Dermis microvascular lymphatic vessel endothelial cell (primary cell): ENCODE results near the gene DEPDC5. TPM values are rescaled to one million over a fixed set of nuclear protein-coding genes. Genes with fewer than 3 reads are reported as not detected.

Source experiments
- DNase-seq, 2 donors: peaks; one replicate each; pipeline versions ENCODE4 v3.0.0 to v3.0.0-alpha.2; 2010; ENCODE audit warnings: low read depth in 2 of 2
- total RNA-seq: library from RNA; depleted of rRNA; stranded (reverse); fragments of >200 nt; gene quantifications from 2 replicates; pipeline ENCODE4 v1.2.1, GENCODE V29; 2014

The DEPDC5 gene
- total RNA-seq, 1 donor from 2014 or later = 6.7 TPM

GRCh38 chr22:31848411-31848810 is 94.6 kb downstream of the DEPDC5 start:
- DNase-seq = no peak

- no peak for DNase-seq
Measured at GRCh38 chr22:31850135-31850534, 96.3 kb downstream of the DEPDC5 start.

- DNase-seq = no peak
Measured at GRCh38 chr22:31852691-31853421, 99.0 kb downstream of the DEPDC5 start.

DNA sequence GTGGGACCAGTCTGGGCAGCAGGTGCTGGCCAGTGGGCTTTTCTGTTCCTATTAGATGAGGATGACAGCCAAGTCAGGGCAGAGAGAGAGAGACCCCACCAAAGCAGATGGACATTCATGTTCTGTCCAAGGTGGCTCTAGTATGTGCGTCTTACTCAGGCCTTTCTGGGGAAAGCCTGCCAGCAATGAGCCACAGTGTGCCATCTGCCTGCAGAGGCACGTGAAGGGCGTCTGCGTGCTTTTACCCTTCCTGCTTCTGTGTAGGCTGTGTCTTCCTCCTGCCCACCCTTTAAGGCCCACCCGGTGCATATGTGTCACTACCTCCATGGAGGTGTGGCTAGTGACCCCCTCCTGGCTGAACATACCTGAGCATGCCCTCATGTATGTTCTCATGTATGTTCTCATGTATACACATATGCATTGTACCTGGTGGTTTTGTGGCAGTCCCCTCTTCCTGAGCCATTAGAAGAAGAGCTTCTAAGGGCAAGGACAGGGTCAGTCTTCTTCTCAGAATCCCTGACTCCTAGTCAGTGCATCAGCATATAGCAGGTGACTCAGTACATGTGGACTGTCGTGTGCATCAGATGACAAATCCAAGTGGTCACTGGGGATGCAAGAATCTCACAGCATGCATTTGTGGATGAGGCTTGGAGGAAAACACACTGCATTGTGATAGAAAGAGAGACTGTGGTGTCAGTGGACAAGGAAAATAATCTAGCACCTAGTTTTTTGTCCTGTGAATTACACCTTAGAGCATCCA is 100.1 kb downstream of the DEPDC5 start:
- no peak for DNase-seq

DNA sequence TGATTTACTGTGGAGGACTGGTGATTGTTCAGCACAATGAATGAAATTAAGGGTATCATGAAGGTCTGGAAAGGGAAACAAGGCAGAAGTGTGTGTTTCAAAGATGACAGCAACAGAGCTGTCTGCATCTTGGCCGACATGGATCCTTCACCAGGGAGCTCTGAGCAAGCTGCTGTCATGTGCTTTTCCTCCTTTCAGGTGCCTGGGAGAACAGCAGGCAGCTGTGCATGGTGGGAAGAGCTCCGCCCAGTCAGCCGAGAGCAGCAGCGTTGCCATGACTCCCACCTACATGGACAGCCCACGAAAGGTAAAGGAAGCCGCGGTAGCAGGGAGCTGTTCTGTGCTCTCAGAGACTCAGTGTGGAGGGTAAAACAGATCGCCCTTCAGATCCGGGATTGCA is 103.4 kb downstream of the DEPDC5 start:
- DNase-seq = no peak

DNA sequence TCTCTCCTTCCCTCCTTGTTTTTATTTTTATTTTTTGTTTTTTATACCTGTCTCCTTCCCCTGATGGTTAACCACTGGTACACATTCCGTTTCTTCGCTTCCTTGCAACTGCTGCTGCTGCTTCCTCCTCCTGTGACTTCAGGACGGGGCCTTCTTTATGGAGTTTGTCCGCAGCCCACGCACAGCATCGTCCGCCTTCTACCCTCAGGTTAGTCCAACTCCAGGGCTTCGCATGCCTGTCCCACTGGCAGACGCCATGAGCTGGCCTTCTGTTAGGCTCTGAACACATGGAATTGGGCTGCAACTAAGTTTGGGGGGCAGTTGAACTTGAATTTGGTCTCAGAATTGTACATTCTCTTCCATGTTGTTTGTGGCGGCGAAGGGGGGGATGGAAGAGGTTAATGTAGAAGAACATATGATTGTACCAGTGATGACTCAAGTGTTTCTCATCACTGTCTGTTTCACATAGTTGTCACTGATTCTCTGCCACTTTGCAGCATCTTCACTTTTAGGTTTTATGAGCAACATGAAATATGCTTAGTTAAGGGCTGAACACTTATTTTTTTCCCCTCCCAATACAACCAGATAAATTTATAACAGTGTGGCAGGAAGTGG is 107.5 kb downstream of the DEPDC5 start:
- DNase-seq = no peak

DNA sequence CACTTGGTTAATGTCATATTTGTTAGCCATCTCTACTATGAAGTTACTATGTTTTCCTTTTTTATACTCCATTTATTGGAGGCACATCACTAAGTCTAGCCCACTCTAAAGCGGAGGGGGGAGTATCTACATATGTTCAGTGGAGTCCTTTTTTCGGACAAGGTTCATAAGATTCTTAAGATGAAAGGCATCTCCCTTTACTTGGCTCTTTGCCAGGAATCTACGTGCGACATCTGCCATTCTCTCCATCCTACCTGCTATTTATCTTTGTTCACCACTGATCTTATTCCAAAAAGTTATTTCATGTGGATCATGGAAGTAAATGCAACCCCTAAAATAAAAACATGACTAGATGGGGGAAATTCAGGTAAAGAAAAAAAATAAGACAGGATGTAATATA is 113.1 kb downstream of the DEPDC5 start:
- no peak for DNase-seq

DNA sequence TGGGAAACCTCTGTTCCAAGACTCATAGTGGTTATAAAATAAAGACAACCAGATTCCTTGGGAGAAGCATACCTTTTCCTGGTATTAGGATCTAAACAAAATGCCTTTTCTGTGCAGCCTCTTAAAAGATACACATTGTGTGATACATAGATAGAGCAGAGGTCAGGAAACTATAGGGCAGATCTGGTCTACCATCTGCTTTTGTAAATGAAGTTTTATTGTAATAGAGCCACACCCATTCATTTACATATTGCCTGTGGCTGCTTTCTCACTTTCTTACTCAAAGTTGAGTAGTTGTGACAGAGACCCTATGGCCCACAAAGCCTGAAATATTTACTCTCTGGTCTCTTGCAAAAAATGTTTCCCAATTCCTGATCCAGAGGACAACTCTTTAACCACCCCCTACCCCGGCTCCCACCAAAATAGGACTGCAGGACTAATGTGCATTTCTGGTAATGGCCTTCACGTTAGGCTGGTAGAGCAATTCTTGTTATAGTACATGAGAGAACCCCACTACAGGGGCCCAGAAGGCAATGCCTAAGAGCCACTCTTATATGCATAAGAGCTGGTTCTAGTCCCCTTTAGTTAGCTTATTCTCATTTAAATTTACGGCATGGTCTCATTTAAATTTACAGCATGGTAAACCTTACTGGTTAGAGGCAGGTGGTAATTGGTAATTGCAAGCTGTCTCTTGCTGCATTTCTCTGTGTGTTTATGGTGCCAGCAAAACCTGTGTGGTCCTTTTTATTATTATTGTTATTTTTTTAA is 113.8 kb downstream of the DEPDC5 start:
- DNase-seq = no peak

DNA sequence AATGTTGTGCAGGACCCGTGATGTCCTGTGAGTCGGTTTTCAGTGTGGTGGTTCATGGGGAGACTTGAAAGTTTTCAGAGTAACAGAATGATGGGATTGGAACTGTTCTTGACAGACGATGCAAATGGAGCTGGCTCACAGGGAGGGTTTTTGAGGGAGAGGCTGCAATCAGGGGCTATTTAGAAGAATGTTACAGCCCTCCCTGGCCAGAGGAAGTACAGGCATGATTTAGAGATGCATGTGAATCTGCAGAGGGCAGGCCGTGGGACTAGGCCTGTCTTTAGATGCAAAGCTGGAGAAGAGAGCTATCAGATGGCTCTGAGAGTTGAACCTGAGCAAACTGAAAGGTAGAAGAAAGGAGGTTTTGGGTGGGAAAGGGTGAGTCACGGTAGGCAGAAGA is 115.9 kb downstream of the DEPDC5 start:
- DNase-seq = no peak

DNA sequence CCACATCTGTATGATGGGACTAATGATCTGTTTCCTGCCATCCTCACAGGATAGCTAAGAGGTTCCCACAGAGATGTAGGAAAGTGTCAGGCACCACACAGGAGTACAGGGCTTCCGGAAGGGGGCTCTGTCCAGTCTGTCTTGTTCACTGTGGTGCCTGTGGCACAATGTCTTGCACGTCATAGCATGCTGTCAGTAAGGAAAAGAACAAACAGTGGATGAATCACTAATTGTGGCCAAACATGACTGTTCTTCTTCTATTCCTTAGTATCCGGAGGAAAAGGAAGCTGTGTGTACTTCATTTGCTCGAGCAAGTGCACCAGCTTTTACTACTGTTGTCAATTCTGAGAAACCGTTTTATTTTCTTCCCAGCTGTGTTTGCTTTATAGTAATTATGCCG is 117.1 kb downstream of the DEPDC5 start:
- peak in 1 of 2 donors; percentile 89 for DNase-seq

GRCh38 chr22:31871480-31871879 is 117.7 kb downstream of the DEPDC5 start:
- DNase-seq = no peak

- peak; percentile 25 to 44 for DNase-seq
Measured at GRCh38 chr22:31872209-31872608, 118.4 kb downstream of the DEPDC5 start.

GRCh38 chr22:31874821-31875220 is 121.0 kb downstream of the DEPDC5 start:
- no peak for DNase-seq

DNA sequence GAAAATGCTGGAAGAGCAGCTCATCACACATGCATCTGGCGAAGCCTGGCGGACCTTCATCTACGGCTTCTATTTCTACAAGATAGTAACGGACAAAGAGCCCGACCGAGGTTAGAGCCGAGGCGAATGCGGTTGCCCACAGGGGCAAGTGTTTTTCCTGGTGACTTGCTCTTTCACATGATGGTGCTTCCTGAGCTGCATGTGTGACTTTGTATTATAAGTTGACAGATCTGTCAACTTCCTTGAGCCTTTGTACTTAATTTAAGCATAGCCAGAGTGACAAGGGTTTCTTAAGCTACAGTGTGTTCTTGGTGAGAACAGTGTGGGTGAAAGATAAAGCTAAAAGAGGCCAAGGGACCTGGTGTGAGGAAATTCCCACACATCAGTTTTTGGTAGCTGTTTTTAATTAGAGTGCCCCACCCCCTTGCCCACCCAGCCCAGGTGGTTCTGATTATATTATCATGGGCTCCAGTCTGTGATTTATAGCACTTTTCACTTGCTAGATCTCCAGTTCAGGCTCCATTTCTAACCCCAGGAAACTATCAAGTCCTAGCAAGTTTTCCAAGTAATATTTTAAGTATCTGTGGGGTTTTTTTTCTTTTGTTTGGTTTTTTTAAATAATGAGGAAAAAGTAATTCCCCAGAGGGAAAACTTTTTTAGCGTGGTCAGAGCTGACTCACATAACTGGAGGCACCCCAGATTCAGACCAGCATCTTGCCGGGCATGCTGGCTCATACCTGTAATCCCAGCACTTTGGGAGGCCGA is 122.5 kb downstream of the DEPDC5 start:
- no peak for DNase-seq

- DNase-seq = no peak
Measured at GRCh38 chr22:31879585-31879984, 125.8 kb downstream of the DEPDC5 start.

DNA sequence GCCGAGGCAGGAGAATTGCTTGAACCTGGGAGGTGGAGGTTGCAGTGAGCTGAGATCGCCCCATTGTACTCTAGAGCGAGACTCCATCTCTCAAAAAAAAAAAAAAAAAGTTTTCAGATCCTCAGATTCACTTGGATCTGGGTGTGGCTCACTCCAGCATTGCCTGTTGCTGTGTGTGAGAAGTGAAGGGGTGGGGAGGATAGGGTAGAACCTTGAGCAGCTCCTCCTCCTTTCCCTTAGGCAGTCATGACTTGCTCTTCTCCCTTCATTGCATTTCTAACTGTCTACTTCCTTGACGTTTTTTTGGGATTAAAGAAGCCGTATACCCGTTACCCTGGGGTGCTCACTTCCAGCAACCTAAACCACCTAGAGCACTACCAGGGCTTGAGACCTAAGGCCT is 127.4 kb downstream of the DEPDC5 start:
- DNase-seq = no peak

- no peak for DNase-seq
Measured at GRCh38 chr22:31881865-31882264, 128.0 kb downstream of the DEPDC5 start.

DNA sequence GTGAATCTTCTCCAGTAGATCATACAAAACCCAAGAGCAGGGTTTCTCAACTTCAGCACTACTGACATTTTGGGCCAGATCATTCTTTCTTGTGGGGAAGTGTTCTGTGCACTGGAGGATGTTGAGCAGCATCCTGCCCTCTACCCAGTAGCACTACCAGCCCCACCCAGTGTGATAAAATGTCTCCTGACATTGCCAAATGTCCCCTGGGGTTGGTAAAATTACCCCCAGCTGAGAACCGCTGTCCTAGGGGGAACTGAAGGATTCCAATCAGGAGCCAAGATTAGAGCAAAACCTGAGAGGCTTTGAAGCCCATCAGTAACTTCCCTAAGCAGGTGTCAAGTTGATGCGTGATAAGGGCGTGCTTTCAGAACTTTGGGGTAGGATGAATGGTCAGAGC is 129.2 kb downstream of the DEPDC5 start:
- DNase-seq = no peak

DNA sequence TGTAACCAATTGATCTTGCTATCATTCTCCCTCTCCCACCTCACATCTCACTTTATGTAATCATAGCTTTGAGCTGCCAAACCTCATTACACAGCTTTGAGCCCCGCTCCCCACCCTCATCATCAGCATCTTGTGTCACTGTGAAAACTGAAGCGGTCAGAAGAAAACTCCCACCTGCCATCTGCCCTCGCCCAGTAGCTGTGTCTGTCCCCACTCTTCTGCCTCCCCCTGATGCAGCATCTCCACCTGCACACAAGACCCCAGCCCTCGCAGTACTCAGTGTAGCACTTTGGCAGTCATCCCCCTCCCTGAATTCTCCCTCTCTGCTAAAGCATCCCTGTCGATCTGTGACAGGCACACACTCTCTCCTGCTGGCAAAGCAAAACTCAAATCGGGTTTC is 130.2 kb downstream of the DEPDC5 start:
- DNase-seq = no peak

DNA sequence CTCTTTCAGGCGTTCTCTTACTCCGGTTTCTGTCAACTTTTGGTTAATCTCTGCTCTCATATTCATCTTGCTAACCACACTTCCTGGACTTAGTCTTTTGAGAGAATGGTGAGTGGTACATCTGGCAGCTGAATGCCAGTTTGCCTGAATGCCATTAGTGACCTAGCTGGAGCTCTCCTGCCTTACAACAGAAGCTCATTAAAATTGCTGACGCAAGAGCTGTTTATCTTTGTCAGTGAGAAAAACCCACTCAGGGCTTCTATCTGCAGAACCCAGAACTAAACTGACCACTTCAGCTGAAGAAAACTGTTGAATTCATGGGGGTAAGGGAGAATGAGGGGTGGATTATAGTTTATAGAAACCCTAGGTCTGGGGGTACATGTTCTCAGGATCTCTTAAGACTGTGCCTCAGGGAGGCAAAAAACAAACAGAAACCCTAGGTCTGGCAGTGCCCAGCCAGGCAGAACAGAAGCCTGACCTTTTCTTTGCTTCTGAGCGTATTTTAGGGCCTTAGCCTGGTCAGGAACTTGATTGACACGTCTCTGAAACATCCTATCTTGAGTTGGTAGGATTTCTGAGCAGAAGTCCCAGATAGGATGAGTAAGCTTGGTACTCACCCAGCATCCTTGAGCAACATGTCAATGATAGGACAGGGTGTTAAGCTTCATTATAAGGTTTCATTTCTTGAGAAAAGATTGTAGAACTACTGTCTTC is 137.7 kb downstream of the DEPDC5 start:
- no peak for DNase-seq

DNA sequence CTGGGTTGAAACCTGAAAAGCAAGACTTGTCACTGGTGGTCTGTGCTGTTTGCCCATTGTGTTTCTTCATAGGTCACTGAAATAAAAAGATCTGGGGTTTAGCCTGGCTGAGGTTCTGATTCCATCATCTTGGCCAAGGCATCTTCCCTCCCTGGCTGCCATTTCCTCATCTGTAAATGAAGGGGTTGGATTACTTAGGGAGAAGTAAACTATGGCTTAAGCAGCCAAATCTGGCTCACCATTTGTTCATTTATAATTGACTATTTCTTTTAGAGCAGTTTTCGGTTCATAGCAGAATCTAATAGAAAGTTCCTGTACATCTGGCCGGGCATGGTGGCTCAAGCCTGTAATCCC is 138.2 kb downstream of the DEPDC5 start:
- DNase-seq = no peak
